GM12801 (cell line): ENCODE results near the gene DAGLA.

ENCODE experiments used
- CTCF ChIP-seq: IDR thresholded peaks from one replicate; pipeline ENCODE4 v1.5.1; 2011; ENCODE audit warnings: control low read depth; ENCODE audit not compliant: insufficient read length; ENCODE audit errors: extremely low read depth

DAGLA gene

GRCh38 chr11:61710019-61710418 lies 29.8 kb downstream of the DAGLA start:
- no peak for TF ChIP-seq CTCF

GRCh38 chr11:61711037-61711436 lies 30.8 kb downstream of the DAGLA start:
- TF ChIP-seq CTCF = no peak

- no peak for TF ChIP-seq CTCF
These were observed 31.3 kb downstream of the DAGLA start for GRCh38 chr11:61711498-61711897.

GRCh38 chr11:61712314-61712713 lies 32.1 kb downstream of the DAGLA start:
- TF ChIP-seq CTCF = no peak

GRCh38 chr11:61712846-61713245 lies 32.7 kb downstream of the DAGLA start:
- no peak for TF ChIP-seq CTCF

- TF ChIP-seq CTCF = no peak
These were observed 33.3 kb downstream of the DAGLA start for GRCh38 chr11:61713464-61713863.

- TF ChIP-seq CTCF = no peak
These were observed 33.7 kb downstream of the DAGLA start for GRCh38 chr11:61713906-61714305.

GRCh38 chr11:61714316-61714715 lies 34.1 kb downstream of the DAGLA start:
- no peak for TF ChIP-seq CTCF
